GM21360 (cell line): ENCODE measurements around the gene SSH2.
"Not testable (repeated sequence)": the region's sequence is repeated elsewhere in the genome, so short reads cannot be mapped to it uniquely, and the experiment has no call there.

Experiments
- ATAC-seq: cut with Tn5 transposase; IDR thresholded peaks from one replicate; pipeline ENCODE4 v1.9.1; 2021; ENCODE audit warnings: mild to moderate bottlenecking, moderate library complexity; ENCODE audit not compliant: unreplicated experiment

The SSH2 gene, protein sequence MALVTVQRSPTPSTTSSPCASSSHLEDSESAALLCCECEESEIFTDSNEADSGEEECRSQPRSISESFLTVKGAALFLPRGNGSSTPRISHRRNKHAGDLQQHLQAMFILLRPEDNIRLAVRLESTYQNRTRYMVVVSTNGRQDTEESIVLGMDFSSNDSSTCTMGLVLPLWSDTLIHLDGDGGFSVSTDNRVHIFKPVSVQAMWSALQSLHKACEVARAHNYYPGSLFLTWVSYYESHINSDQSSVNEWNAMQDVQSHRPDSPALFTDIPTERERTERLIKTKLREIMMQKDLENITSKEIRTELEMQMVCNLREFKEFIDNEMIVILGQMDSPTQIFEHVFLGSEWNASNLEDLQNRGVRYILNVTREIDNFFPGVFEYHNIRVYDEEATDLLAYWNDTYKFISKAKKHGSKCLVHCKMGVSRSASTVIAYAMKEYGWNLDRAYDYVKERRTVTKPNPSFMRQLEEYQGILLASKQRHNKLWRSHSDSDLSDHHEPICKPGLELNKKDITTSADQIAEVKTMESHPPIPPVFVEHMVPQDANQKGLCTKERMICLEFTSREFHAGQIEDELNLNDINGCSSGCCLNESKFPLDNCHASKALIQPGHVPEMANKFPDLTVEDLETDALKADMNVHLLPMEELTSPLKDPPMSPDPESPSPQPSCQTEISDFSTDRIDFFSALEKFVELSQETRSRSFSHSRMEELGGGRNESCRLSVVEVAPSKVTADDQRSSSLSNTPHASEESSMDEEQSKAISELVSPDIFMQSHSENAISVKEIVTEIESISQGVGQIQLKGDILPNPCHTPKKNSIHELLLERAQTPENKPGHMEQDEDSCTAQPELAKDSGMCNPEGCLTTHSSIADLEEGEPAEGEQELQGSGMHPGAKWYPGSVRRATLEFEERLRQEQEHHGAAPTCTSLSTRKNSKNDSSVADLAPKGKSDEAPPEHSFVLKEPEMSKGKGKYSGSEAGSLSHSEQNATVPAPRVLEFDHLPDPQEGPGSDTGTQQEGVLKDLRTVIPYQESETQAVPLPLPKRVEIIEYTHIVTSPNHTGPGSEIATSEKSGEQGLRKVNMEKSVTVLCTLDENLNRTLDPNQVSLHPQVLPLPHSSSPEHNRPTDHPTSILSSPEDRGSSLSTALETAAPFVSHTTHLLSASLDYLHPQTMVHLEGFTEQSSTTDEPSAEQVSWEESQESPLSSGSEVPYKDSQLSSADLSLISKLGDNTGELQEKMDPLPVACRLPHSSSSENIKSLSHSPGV (N-terminal part only)

DNA sequence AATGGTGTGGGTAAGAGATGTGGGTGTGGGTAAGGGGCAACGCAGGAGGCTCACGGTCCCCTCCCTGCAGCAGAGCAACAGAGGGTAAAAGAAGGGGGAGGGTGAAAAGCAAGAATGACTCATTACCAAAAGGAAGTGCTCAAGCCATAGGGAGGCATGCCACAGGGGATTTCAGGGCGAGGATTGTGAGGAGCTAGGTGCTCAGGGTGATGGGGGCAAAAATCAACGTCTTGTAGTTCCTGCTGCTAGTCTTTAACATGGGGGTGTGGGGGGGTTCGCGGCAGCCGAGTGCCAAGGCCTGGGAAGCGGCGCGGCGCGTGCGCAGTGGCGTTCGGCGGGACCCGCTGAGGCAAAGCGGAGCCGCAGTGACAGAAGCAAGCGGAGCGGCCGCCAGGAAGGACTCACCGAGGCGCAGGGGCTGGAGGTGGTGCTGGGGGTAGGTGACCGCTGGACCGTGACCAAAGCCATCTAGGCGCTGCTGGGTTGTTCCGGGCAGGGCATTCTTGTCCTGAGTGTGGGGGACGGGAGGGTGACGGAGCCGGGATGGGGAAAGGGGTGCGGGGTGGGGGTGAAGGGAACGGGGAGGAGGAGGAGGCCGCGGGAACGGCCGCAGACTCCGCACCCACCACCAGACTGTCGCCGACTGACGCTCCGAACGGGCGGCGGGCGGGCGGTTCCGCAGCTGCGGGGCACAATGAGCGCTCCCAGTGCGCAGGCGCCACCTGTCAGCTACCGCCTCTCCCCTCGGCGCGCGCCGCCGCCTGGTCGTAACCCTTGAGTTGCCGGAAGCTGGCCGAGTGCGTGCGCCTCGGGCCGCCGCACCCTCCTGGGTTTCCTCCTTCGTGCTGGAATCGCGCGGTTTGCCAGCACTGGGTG lies at the start of gene SSH2:
SSH2 (minus strand) TSS at position 696 of the 876 bp plus-strand sequence; CDS start at position 468, 228 bp downstream.
- peak; percentile 65 for ATAC-seq

DNA sequence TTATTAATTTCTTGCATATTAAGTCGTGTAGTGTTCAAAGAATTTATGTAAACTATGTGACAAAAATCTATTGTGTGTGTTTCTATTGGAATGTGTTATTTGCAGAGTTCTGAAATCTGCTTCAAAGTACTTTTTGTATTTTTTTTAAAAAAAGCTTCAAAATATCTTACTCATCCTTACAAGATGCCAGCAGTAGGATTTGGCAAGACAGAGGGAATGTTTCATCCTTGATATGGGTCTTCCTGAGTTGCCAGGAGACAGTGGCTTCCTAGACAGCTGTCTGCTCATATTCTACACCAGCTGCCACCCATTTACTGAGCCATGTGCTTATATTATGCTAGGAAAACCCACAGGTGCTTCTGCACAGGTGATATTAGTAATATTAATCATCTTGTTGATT lies 47.8 kb upstream of the SSH2 start:
- no peak for ATAC-seq

DNA sequence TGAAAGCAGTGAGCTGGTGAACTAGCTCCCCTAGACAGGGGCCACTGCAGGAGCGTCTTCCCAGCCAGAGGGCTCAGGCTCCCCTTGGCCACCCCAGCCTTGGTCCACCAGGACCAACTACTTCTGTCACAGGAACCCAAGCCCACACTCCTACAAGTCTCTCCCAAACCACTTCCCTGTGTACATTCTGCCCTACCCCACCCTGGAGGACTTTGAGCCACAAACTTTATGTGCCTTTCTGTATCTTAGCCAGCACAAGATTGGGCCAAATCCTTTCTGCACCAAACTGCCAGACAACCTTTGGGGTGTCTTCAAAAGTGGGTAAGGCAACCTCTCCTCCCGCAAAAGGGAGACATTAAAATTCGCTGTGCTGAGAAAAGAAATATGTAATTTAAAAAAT lies 43.0 kb upstream of the SSH2 start:
- no peak for ATAC-seq

DNA sequence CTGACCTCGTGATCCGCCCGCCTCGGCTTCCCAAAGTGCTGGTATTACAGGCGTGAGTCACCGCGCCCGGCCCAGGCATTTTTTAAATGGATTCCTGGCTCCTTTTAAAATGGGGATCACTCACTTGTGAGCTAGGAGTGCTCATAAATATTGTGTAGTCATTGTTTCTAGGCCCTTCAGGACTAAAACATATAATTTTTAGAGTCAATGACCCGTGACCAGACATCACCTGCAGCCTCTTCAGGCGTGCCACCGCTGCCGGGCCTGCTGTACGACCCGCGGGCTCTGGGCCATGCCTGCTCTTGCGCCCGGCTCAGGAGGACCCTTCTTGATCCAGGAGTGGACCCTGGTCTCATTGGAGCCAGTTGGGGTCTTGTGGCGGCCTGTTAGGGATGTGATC lies 42.2 kb upstream of the SSH2 start:
- ATAC-seq: no peak

DNA sequence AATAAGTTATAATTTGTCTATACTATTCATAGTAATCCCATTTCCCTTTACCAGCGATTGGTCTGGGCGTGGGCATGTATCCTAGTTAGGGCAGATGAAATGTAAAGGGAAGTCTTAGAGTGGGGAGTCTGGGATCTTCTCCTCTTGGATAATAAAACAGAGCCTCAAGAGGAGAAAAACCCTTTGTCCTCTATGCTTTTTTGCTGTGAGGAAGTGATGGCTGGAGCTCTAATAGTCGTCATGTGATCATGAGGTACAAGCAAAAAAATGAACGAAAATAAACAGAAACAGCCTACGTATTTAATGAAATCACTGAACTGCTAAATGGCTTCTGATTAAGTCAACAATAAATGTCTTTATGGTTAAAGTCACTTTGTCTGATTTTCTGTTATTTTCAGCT lies 38.2 kb upstream of the SSH2 start:
- no peak for ATAC-seq

DNA sequence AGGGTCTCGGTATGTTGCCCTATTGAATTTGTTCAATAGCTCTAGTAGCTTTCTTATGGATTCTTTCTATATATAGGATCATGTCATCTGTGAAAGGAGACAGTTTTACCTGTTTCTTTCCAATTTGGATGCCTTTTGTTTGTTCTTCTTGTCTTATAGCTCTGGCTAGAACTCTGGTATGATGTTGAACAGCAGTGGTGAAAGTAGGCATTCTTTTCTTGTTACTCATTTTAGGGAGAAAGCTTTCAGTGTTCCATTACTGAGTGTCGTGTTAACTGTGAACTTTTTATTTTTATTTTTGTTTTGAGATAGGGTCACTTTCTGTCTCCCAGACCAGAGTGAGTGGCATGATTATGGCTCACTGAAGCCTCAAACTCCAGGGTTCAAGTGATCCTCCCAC lies 32.6 kb upstream of the SSH2 start:
- ATAC-seq: no peak

DNA sequence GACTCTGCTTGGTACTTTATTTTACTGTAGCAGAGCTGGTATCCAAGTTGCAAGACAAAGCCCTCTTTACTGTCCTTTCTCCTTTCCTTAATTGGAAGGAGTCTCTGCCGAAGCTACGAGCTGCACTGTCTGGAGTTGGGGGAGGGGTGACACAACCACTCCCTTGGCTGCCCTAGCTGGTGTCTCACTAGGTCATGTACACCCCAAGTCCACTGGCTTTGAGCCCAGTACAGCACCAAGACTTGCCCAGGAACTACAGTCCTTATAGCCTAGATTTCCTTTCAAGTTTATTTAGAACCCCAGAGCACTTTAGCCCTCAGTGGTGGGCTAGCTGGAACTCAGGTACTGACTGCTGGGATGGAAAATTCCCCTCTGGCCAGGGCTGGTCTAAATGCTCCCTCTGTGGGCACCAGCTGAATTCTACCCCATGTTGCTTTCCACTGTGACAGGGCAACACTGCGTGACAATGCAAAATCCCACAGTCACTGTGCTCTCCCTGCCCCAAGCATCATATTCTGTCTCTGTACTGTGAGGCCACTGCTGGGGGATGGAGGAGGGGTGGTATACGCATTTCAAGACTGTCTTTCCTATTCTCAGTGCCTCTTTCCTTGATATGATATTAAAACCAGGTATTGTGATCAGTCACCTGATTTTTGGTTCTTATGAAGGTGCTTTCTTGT lies 29.8 kb upstream of the SSH2 start:
- ATAC-seq: no peak

DNA sequence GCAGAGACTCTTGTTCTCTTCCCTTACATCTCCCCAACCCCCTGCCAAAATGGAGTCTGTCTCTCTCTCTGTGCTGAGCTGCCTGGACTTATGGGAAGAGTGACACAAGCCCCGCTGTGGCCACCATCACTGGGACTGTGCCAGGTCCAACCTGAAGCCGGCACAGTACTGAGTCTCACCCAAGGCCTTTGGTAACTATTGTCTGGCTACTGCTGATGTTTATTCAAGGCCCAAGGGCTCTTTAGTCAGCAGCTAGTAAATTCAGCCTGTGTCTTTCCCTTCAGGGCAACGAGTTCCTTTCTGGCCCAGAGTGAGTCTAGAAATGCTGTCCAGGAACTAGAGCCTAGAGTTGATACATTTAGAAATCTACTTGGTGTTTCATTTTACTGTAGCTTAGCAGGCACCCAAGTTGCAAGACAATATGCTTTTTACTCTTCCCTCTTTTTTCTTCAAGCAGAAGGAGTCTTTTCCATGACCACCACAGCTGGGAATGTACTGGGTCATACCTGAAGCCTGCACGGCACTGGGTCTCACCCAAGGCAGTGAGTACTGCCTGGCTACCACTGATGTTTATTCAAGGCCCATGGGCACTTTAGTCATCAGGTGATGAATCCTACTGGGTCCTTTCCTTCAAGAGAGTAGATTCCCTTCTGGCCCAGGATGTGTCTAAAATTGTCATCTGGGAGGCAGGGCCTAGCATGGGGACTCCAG lies 29.1 kb upstream of the SSH2 start:
- ATAC-seq: no peak

DNA sequence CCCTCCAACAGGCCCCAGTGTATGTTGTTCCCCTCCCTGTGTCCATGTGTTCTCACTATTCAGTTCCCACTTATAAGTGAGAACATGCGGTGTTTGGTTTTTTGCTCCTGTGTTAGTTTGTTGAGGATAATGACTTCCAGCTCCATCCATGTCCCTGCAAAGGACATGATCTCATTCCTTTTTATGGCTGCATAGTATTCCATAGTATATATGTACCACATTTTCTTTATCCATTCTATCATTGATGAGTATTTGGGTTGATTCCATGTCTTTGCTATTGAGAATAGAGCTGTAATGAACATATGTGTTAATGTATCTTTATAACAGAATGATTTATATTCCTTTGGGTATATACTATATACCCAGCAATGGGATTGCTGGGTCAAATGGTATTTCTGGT lies 27.5 kb upstream of the SSH2 start:
- ATAC-seq: not testable (repeated sequence)

DNA sequence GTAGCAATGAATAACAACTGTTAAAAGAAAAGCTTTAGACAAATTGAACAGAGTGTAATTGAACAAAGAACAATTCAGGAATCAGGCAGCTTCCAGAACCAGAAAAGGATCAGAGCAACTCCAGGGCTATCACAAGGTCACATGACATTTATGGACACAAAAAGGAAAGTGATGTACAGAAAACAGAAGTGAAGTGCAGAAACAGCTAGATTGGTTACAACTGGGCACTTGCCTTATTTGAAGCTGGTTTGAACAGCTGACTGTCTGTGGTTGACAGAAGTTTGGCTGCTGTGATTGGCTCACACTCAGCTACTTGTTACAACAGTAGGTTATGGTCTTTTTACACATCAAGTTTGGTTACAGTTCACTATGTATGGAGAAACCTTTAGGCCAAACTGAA lies 26.2 kb upstream of the SSH2 start:
- ATAC-seq: no peak

DNA sequence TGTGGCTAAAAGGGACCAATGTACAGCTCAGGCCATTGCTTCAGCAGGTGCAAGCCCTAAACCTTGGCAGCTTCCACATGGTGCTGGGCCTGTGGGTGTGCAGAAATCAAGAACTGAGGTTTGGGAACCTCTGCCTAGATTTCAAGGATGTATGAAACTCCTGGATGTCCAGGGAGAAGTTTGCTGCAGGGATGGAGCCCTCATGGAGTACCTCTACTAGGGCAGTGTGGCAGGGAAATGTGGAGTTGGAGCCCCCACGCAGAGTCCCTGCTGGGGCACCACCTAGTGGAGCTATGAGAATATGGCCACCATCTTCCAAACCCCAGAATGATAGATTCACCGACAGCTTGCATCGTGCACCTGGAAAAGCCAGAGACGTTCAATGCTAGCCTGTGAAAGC lies 24.4 kb upstream of the SSH2 start:
- ATAC-seq: no peak

DNA sequence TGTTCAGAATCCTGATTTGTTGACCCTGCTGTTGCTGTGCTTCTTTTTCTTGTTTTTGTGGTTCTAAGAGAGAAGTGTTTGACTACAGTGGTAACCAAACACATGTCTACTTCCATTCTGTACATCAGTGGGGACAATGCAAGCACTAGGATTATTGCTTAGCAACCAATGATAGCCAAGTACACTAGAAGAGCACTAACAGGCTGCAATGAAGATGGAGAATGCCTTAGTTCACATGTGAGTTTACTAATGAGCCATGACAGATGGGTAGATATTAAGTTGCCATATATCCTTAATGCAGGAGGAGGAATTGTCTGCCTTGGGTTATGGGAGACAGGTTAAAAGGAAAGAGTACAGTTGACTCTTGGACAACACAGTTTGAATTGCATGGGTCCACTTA lies 19.7 kb upstream of the SSH2 start:
- ATAC-seq: no peak

DNA sequence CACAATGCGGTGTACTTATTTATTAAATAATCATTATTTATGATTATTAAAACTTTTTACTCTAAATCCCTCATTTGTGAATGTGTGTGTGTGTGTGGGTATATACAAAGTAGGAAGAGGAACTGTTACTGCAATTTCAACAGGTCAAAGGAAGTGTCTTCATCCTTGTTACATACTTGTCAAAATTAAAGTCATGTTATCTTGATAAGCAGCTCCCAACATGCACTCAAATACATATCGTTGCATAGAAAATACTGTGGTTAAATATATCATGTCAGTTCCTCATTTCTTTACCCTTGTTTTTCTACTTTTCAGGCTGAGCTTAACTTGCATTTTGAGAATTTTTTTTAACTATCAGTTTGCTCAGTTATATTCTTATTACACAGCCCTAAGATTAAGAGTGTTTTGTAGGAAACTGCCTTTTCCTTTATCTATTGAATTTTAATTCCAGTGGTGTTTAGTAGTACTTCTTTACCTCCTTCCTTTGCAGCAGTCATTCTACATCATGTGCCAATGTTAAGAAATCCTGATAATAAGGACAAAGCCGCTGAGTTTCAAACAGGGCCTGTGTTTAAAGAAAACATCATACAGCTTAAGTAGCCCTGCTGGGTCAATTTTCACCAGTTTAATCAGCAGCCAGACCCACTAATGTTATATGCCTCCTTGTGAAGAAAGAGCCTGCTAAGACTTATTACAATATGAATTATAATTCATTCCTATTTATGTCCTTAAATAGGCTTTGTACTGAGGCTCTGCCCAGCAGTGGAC lies 18.6 kb upstream of the SSH2 start:
- no peak for ATAC-seq

DNA sequence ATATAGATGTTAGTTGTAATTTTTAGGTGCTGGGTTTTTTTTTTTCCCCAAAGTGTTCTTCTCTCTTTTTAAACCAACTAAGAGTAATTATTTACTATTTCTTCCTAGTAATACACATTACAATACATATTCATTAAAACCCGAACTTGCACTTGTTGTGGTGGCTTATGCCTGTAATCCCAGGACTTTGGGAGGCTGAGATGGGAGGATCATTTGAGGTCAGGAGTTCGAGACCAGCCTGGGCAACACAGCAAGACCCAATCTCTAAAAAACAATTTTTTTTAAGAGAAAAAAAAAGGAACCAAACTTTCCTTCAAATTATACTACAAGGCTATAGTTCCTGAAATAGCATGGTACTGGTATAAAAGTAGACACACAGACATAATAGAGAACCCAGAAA lies 15.3 kb upstream of the SSH2 start:
- ATAC-seq: no peak

DNA sequence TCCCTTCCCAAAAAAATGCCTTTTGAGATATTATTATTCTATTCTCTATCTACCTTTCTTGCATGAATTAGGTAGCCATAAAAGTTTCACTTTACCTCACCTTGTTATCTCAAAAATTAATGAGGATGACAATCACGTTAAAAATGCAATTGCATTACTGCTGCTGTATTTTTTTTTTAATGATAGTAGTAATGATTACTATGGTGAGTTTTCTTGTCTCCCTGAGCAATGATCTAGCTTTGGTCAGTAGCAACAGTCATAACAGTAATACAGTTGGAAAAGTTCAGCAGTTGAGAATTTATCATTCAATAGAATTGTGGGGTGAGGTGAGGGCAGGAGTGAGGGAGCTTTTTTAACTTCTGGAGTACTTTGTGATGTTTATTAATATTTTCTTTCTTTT lies 11.3 kb upstream of the SSH2 start, which contains the start of gene EFCAB5:
EFCAB5 (plus strand) TSS at position 301 of the 400 bp plus-strand sequence. CDS start 163 bp downstream, outside the sequence.
- ATAC-seq: no peak

DNA sequence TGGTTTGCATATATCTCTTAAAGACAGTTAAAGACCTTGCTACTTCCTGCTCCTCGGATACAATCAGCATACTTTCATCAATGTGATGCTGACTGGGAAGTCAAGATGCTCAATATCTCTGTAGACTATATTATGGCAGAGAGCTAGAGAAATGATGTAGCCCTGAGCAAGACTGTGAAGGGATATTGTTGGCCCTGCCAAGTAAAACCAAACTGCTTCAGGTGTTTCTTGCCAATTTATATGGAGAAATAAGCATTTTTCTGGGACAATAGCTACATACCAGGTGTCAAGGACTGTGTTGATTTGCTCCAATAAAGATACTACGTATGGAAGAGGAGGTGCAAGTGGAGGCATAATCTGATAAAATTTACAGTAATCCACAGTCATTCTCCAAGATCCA lies 6.7 kb upstream of the SSH2 start:
- no peak for ATAC-seq

DNA sequence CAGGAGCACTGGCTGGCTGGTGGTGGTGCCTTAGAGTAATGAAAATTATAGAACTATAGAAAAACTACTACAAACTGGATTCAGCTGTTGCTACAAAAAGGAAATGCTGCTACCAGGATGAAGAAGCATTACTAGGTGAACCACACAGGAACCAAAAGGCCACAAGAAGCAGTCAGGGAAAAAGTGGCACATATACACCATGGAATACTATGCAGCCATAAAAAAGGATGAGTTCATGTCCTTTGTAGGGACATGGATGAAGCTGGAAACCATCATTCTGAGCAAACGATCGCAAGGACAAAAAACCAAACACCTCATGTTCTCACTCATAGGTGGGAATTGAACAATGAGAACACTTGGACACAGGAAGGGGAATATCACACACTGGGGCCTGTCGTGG lies 5.9 kb upstream of the SSH2 start:
- not testable (repeated sequence) for ATAC-seq

DNA sequence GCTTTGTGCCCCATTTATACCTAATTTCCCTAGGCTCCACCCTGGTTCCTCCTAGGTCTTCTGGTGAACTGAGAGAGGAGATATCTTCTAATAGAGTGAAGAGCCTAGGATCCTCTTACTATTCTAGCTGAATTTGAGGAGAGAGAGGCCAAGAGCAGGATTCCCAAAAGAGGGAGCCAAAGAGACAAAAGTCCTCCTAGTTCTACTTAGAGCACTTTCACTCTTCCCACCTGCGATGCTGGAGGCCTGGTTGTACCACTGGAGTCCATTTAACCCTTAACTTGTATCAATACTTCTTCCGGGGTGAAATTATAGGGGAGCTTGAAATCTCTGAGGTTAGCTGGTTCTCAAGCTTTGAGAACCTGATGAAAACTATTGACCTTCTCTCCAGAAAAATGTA lies 3.4 kb upstream of the SSH2 start:
- no peak for ATAC-seq
